OCI-LY1 (cell line): ENCODE measurements around the gene ABCD3.

Experiments
- CTCF ChIP-seq: fragments of 200-600 bp; sonication (generic), shearing (Covaris generic); IDR thresholded peaks from 2 replicates; pipeline ENCODE4 v1.5.1; 2017; ENCODE audit warnings: mild to moderate bottlenecking, antibody characterized with exemption, low read length, moderate library complexity, mixed read lengths
- EZH2 ChIP-seq: fragments of 200-600 bp; sonication (generic), shearing (Covaris generic); IDR thresholded peaks from 2 replicates; pipeline ENCODE4 v1.8.0; 2017; ENCODE audit warnings: borderline replicate concordance, mixed run types, mild to moderate bottlenecking, antibody characterized with exemption, low read length, moderate library complexity, mixed read lengths

DNA sequence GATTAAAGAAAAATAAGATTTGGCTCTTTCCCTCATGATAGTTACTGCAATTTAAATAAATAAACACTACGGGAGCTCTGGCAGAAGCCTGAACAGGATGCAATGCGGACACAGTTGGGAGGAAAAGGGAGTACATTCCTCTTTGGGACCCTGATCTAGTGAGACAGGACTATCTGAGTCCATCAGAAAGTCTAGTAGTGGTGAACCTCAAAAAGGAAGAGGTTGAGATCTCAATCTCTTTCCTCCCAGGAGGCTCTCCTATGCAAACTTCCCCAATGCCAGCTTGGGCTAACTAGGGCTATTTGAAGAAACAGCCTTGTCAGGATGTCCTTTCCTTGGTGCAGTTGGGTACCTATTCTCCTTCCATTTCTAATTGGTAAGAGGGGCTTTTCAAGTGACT is 4.9 kb upstream of the ABCD3 start:
- TF ChIP-seq CTCF: no peak
- TF ChIP-seq EZH2: no peak
